HG02759 (cell line): ENCODE measurements around the gene MACF1.
A peak's percentile ranks its signal among the peaks of the same experiment; 100 is the strongest.

Experiments
- ATAC-seq: cut with Tn5 transposase; IDR thresholded peaks from one replicate; pipeline ENCODE4 v1.9.1; 2021; ENCODE audit warnings: mild to moderate bottlenecking, moderate library complexity; ENCODE audit not compliant: unreplicated experiment

MACF1 gene

DNA sequence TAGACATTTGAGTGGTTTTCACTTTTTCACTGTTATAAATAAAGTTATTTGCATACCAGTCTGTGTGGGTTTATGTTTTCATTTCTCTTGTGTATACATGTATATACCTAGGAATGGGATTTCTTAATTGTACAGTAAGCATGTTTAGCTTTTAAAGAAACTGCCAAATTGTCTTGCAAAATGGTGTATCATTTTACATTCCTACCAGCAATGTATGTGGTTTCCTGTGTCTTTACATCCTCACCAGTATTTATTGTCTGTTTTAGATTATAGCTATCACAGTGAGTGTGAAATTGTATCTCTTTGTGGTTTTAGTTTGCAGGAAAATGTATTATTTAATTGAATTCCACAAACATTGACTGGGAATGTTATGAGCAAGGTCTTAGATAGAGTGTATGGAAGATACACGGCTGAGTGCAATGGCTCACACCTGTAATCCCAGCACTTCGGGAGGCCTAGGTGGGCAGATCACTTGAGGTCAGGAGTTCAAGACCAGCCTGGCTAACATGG lies 57.3 kb downstream of the MACF1 start:
- no peak for ATAC-seq

DNA sequence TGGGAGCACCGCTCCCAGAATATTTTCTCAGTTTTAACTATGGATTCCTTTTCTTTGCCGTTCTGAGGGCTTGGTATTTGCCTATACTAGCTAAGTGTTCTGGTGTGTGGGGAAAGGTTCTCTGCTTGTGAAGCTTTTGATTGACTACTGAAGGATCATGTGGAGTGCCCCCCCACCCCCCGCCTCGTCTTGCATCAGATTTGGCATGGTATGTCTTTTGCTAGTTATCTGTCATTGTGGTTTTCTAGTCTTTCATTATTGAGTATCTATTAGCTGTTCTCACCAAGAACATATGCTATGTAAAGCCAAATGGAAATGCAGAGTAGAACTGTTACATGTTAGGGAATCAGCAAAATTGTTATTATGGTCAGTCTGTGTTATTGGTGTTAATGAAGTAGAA lies 58.3 kb downstream of the MACF1 start:
- ATAC-seq: no peak

DNA sequence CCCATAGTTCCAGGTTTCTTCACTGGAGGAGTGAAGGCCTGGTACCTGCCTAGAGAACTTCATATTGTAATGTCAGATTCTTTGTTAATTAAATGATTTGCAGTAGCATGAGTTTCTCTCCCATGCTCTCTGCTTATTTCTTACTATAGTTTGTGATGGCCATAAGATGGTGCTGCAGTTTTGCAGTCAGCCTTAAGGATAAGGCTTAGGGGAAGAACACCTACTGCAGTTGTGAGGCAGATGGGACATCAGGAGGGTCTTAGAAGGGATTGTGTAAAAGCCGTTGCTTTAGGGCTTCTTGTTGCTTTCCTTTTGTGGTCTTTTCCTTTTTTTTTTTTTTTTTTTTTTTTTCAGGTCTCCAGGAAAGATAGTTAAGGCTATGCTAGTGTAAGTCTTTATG lies 61.8 kb downstream of the MACF1 start:
- ATAC-seq: no peak

DNA sequence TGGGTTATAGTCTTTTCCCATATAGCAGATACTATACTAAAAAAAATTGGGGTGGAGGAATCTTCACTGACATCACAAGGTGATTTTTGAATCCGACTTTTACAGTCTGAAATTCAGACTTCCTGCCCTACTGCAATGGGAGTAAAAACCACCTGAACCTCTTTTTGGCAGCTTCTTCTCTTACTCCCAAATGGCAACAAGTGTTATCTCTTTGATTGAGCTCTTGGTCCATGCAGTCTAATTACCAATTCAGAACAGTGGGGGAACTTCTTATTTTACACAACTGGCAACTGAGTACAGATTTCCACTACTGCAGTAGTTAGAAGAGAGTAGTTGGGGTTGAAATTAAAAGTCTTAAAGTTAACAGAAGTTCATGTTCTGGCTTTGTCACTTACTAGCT lies 62.3 kb downstream of the MACF1 start:
- no peak for ATAC-seq

DNA sequence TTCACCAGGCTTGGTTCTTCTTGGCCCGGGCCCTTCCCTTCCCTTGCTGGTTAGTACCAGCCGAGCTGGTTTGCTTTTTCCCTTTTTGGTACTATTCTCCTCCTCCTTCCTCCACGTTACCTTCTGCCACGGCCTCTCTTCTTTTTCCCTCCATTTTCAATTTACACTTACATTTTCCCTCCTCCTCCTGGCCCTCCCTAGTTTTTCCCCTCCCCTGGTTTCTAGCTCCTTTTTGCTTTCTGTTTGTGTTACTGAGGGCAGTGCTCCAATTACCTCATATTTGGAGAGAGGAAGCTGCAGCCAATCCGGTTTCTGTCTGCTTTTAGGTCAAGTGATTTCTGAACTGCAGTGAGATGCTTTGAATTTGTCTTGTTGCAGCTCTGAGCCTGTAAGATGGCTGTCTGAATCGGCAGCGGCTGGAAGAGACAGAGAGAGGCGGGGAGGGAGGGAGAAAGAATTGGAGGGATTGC lies 63.7 kb downstream of the MACF1 start:
- ATAC-seq: no peak

DNA sequence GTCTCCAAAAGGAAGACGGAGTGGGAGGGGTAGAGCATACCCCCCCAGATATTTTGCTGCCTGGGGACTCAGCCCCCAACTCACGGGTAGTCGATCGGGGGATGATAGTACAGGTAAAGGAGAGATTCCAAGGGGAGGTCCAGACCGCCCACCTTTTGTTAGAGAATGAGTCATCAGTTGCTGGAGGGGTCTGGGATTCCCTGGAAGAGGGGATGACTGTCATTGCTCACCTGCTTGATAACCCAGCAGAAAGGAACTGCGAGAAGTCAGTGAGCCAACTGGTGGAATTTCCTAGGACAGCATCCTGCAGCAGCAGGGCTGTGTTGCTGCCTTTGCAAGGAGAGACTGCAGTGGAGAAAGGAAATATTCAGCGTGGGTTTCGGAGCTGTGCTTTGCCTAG lies 64.4 kb downstream of the MACF1 start:
- ATAC-seq: no peak

DNA sequence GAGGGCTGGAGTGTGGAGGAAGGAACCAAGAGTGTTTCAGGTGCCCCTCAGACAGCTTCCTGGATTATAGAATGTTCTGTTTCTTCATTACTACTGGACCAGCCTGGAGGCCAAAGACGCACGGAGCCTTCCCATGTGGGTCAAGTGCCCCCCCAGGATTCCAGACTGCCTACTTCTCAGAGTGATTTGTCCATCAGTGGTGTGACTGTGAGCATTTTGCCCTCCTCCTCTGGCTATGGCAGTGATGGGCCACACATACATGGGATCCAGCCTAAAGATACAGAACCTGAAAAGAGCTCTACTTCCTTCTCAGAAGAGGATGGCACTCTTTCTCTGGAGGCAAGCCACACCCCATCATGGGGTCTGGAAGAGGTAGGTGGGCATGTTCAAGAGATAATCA lies 64.9 kb downstream of the MACF1 start:
- ATAC-seq: no peak

DNA sequence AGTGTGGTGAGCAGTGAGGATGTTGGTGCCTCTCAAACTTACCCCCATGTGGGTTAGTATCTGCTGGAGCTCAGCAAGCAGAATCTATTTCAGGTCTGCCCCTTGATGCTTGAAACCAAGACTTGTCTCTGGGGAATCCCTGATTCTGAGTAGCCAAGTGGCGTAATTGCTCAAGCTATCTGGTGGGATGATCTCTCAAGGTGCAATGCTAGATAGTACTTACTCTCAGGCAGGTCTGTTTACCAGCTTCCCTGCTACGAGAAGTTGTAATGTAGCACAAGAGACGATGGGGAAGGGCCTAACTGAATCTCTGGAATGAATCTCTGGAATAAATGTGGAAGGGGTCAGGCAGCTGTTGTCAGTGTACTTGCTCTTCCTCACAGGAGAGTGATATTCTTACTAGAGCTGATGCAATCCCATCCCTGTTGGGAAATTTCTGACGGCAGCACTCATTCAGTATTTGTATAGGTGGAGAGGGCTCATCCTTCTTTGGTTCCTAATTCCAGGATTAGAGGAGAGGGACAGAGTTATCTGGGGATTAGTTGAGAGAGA lies 65.4 kb downstream of the MACF1 start:
- ATAC-seq: peak; percentile 71

DNA sequence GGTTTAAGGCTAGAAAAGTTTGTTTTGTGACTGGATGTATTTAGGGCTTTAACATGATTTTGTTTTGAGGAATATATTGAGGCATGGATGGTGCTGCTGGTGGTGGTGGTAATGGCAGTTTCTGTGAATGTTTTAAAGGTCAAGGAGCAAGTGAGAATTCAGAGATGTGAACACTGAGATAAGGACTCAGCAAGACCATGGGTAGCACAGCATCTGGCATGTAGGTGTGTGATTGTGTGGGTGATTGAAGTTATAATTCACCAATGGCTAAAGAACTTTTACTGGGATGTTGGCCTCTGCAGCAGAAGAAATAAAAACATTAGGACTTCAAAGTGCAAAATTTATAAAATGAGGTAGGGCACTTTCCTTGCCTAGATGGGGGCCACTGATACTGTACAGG lies 65.9 kb downstream of the MACF1 start:
- ATAC-seq: no peak

DNA sequence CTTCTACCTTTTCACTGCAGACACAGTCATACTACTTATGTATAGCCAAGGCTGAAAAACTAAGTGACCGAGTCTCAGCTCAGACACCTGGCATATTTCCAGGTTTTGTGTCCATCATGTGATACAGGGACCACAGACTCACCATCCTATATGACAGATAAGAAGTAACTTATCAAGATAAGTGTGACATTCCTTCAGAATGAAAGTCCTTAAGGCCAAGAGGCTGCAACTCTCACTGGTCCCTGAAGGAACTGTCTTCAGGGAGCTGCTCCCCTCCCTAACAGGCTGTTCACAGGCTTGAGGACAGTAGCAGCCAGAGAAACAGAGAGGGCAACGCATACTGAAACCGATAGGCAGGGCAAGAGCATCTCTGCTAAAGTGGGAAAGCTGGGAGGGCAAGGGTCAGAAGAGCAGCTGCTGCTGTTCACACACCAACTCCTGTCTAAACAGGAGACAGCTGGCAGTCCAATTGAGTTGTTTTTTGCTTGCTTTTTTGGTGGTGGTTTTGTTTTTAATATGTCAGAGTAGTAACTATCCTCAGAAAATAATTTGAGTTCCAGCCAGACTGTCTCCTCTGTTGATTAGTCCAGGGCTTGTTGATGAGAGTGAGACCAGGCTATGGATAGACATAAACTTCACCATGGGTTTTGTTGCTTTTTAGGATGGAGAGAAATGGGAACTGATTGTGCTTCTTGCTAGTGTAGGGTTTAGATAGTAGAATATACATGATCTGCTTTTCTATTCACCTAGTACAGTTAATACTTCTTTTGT lies 67.7 kb downstream of the MACF1 start:
- peak; percentile 75 for ATAC-seq

DNA sequence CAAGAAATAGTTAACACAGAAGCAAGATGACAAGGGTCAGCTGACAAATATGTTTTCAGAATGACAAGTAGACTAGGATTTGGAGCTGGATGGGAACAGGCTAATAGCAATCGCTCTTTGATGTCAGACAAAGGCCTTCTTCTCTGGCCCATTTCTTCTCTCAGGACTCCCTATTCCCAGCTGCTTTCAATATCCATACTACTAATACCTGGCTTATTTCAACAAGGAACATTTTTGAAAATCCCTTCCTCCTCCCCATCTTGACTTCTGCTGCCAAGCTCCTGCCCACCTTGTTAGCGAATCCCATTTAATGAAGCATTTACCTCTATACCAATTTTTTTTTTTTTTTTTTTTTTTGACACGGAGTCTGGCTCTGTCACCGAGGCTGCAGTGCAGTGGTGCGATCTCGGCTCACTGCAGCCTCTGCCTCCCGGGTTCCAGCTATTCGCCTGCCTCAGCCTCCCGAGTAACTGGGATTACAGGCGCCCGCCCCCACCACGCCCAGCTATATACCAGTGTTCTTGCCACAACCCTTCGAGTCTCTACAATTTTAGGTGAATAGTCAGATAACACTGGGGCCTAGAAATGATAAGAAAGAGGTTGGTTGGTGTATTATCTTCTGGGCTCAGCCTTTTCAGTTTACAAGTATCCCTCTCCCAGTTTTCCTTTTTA lies 68.4 kb downstream of the MACF1 start:
- no peak for ATAC-seq

DNA sequence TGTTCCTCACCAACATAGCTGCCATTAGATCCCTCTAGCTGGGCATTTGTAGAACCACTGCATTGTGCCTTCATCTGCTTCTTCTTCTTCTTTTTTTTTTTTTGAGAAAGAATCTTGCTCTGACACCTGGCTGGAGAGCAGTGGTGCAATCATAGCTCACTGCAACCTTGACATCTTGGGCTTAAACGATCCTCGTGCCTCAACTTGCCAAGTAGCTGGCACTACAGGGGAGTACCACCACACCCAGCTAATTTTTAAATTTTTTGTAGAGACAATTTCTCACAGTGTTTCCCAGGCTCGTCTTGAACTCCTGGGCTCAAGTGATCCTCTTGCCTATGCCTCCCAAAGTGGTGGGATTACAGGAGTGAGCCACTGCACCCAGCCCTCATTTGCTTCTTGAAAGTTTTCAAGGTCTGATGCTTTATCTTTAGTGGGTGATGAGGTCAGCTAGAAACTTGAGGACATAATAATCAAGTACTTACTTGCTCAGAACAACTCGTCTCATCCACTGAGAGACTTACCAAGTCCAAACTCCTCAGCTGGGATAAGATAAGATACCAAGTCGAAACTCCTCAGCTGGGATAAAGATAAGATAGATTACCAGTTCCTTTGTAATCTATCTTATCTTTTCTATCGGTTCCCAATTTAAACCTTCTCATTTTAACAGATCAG lies 71.5 kb downstream of the MACF1 start:
- ATAC-seq: no peak

DNA sequence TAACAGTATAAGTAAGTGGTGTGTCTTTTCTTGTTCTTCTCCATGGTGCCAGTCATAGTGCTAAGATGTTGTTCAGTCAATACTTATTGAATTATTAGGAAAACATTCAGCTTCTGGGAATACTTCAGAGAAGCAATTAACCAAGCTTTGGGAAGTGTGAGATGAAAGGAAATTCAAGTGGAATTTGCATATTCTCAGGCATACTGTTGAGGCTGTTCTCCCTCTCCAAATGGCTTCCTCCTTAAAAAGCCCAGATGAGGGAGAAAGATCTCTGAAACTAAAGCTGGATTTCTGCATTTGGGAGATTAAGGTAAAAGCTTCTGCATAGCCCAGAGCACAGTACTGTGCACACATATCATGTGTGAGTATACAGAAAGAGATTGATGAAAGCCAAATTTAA lies 73.4 kb downstream of the MACF1 start:
- no peak for ATAC-seq

DNA sequence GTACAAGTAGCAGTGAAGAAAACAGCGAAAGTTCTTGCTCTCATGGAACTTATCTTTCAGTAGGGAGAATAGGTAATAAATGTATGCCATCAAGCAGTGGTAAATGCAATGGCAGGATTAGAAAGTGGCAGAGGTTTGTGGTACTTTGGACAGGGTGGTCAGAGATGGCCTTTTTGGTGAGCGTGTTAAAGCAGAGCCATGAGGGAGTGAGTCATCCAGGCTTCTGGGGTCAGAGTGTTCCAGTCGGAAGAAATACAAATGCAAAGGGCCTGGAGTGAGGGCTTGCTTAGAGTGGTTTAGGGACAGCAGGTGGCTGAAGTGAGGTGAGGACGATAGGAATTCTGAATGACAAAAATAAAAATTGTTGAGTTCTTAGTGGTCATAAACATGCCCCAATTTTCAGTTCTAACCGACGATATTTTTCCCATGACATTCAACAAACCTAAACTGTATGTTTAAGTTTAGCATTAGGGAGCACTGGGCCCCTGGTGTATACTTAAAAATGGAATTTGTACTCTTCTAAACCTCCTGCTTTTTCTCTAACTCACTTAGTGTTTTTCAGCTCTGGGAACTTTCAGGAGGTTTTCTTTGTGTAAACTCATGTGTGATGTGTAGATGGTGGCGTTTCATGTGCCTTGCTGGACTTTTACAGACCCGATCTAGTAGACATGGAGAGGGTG lies 78.2 kb downstream of the MACF1 start:
- ATAC-seq: no peak

DNA sequence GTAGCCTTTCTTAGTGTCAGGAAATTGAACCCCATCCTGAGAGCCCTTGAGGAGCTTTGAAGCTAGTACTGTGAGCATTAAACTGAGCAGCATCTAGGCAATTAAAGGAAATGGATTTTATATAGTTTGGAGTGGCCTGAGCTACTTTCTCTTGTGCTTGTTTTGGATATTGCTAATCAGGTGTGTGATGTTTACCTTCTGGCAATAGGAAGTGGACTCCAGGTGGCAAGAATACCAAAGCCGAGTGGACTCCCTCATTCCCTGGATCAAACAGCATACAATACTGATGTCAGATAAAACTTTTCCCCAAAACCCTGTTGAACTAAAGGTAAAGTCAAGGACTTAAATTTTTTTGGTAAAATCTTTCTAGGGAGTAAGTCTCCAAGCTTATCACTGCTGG lies 79.4 kb downstream of the MACF1 start:
- no peak for ATAC-seq

DNA sequence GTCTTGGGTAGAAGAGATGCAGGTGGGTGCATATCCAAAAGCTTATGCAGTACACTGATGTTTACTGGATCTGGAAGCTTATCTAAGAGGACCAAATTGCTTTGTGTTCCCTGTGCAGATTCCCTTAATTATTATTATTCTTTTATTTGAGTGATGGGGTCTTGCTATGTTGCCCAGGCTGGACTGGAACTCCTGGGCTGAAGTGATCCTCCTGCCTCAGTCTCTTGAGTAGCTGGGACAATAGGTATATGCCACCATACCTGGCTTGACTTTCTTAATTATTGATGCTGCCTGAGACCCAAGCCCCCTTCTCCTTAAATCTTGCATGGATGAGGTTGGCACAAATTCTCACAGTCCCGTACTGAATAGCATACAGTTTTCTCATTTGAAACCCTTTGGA lies 83.0 kb downstream of the MACF1 start:
- ATAC-seq: no peak

DNA sequence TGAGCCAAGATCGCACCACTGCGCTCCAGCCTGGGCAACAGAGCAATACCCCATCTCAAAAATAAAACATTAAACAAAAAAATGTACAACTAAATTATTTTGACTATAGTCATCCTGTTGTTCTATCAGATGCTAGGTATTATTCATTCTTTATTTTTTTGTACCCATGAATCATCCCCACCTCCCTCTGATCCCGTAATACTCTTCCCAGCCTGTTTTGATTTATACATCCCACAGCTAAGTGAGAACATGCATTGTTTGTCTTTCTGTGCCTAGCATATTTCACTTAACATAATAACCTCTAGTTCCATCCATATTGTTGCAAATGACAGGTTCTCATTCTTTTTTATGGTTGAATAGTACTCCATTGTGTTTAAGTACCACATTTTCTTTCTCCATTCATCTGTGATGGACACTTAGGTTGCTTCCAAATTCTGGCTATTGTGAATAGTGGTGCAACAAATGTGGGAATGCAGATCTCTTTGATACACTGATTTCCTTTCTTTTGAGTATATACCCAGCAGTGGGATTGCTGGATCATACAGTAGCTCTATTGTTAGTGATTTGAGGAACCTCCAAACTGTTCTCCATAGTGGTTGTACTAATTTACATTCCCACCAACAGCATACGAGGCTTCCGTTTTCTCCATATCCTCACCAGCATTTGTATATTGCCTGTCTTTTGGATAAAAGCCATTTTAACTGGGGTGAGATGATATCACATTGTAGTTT lies 84.4 kb downstream of the MACF1 start:
- ATAC-seq: no peak

DNA sequence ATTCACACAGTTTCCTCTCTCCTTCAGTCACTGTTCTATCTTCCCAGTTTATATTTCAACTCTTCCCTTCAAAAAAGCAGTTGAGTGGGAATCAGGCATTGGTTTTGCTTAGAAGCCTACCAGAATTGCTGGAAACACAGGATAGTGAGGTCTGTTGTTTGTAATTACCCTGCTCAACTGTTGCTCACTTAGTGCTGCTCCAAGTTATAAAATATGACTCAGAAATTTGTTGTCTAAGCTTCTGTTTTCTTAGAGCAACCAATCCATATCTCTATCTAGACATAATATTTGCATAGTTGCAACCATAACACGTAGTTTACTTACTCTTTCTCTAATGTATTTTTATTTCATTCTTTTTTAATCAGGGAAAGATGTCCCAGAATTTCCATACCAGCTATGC lies 87.9 kb downstream of the MACF1 start:
- ATAC-seq: no peak

DNA sequence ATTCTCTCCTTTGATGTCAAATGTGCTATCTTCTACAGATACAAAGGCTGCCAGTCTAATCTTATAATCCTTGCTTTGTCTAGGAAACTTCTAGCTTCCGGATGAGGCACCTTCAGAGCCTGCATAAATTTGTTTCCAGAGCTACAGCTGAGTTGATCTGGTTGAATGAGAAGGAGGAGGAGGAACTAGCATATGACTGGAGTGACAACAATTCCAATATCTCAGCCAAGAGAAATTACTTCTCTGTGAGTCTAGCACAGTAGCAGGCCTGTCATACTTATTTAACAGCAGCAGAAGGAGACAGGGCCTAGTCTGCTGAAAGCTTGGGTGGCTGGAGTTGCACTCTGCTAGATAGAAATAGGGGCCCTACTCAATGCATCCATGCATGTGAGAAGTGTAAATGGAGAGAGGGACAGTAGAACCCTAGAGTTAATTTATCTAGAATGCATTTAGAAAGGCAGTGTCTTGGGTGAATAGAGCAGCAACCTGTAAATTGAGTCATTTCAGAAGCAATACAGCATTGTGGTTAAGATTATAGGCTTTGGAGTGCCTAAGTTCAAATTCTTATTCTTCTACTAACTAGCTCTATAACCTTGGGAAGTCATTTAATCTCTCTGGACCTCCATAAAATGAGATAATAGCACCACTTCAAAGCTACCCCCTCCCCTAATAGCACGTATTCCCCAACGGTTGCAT lies 89.0 kb downstream of the MACF1 start:
- no peak for ATAC-seq

DNA sequence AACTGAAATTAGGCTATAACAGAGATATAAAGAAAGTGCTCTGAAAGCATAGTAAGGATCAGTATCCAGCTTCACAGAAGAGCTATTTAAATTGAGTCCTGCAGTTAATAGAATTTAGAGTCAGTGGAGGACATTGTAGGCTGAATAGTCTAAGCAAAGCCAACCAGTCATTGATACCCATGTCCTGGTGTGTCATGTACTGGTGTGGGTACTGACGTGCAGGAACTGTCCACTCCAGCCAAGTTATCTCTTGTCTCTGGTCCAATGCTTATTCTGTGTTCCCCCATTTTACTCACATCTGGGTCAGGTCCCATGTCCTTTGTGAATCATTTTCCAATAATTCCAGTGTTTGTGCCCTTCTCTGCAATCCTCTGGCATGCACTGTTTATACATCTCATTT lies 90.0 kb downstream of the MACF1 start:
- no peak for ATAC-seq
